ENCODE data around the gene BRPF1.

The BRPF1 gene

DNA sequence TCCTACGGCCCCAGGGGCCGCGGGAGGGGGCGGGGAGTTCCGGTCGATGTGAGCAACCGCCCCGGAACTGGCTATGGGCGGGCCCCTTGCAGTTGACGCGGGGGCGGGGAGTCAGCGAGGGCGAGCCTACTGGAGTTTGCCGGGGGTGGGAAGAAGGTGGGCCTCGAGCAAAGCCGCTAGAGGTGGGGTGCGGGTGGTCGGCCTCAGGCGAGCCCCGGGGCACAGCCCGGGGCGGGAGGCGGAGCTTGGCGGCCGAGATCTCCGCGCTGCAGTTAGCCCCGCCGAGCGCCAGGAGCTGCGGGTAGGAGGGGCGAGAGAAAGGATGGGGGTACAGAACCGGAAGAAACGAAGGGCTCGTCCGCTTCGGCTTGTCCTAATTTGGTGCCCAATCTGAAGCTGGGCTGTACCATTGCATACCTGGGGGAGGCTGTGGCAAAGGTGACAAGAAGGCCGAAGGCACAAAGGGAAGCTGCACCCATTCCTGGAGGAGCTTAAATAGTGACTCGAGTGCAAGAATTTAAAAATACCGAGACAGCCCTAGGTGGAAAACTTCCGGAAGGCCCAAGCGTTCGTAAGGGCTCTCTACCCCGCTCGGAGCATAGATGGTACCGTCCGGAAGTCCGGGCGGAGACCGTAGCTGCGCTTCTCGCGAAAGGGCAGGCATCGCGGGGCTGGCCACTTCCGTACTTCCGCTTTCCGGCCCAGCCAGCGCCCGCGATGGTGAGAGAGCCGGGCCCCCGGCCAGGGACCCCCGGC is 61.0 kb downstream of the BRPF1 start, which contains the start of the genes ARPC4 and TADA3:
TSS of gene ARPC4 (plus strand) at position 678 of the 756 bp plus-strand sequence. CDS start at position 718, 40 bp downstream.
TSS of gene TADA3 (minus strand) at position 69 of the 756 bp plus-strand sequence. CDS start 1,007 bp downstream, outside the sequence.
- peak; percentile 89 to 90 for DNase-seq

GRCh38 chr3:9793161-9793781 is 61.7 kb downstream of the BRPF1 start:
- DNase-seq = peak; percentile 64 to 69

DNA sequence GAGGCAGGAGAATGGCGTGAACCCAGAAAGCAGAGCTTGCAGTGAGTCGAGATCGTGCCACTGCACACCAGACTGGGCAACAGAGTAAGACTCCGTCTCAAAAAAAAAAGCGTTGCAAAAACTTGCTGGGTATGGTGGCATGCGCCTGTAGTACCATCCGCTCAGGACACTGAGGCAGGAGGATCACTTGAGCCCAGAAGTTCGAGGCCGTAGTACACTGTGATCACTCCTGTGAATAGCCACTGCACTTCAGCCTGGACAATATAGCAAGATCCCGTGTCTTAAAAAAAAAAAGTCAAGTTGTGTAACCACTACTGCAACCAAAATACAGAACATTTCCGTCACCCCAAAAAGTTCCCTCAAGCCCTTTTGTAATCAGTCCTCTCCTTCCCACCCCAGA is 62.9 kb downstream of the BRPF1 start:
- DNase-seq = peak in 1 of 2 donors; percentile 40

DNA sequence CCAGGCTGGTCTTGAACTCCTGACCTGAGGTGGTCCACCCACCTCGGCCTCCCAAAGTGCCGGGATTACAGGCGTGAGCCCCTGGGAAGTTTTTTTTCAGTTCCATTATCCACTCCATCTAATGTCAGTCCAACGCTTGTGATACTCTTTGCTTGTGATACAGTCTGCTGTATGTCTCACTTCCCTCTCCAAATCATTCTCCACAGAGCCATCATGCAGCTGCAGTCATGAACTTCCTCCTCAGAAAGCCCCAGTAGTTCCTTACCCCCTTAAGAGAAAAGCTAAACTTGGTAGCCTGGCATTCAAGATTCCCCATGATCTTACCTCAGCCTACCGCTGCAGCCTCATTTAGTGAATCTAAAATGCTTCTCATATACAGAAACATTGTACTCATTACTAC is 63.7 kb downstream of the BRPF1 start:
- peak; percentile 70 to 84 for DNase-seq

DNA sequence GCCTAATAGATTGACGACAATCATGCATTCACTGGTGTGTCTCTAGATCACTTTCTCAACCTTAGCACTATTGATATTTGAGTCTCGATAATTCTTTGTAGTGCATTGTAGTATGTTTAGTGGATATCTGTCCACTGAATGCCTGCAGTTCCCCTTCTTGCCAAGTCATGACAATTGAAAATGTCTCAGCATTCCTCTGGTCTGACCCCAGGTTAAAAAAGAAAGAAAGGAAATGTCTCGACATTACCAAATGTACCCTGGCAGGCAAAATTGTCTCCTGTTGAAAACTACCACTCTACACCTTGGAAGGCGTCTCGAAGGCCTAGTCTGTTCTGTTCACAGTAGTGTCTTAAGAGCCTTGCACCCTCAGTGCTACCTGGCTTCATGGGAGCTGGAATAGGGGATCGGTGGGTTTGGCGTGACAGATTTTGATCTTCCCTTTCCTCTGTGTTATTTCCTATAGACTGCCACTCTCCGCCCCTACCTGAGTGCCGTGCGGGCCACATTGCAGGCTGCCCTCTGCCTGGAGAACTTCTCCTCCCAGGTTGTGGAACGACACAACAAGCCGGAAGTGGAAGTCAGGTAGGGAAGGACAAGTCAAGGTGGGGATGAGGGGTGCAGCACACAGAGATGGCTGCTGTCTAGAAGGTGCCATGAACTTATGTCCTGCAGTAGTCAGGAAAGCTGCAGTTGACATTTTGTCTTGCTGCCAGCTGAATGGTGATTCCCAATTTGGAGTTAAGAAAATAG is 65.8 kb downstream of the BRPF1 start:
- DNase-seq = no peak
